GM23338 (cell line): ENCODE data around the gene SIRT4. TPM values are rescaled to one million over a fixed set of nuclear protein-coding genes. Genes with fewer than 3 reads are reported as not detected.

Experiments
- ATAC-seq: fragments of 200-7000 bp; cut with Tn5 transposase; 3 replicates; pipeline ENCODE4 v1.9.1; 2020
- DNase-seq: peaks from one replicate; pipeline ENCODE4 v3.0.0-alpha.2; 2015; ENCODE audit warnings: low spot score
- H2AFZ ChIP-seq: fragments of 200-600 bp; sonication (generic); 2 replicates; pipeline ENCODE4 v1.8.0; 2016; ENCODE audit warnings: antibody characterized with exemption, mild to moderate bottlenecking, moderate library complexity
- H3F3A ChIP-seq: fragments of 200-600 bp; sonication (generic); replicated peaks from 2 replicates; pipeline ENCODE4 v1.8.0; 2017; ENCODE audit warnings: antibody characterized with exemption, mixed run types, low read depth
- H3K27ac ChIP-seq: fragments of 200-600 bp; sonication (generic); 2 replicates; pipeline ENCODE4 v1.6.1; 2016; ENCODE audit warnings: low read depth
- H3K27me3 ChIP-seq: fragments of 200-600 bp; sonication (generic); 2 replicates; pipeline ENCODE4 v1.8.0; 2016; ENCODE audit warnings: mild to moderate bottlenecking, mixed run types, moderate library complexity; ENCODE audit not compliant: insufficient read depth
- H3K36me3 ChIP-seq: fragments of 200-600 bp; sonication (generic); 2 replicates; pipeline ENCODE4 v1.8.0; 2016; ENCODE audit warnings: mild to moderate bottlenecking; ENCODE audit not compliant: insufficient read depth
- H3K4me1 ChIP-seq: fragments of 200-600 bp; sonication (generic); 2 replicates; pipeline ENCODE4 v1.8.0; 2016; ENCODE audit warnings: mild to moderate bottlenecking, moderate library complexity; ENCODE audit not compliant: insufficient read depth
- H3K4me2 ChIP-seq: fragments of 200-600 bp; sonication (generic); 2 replicates; pipeline ENCODE4 v1.7.1; 2017; ENCODE audit warnings: mixed run types
- H3K4me3 ChIP-seq: fragments of 200-600 bp; sonication (generic); 2 replicates; pipeline ENCODE4 v1.6.1; 2016; ENCODE audit warnings: mixed run types
- H3K79me2 ChIP-seq: fragments of 200-600 bp; sonication (generic); replicated peaks from 2 replicates; pipeline ENCODE4 v1.8.0; 2017; ENCODE audit warnings: mild to moderate bottlenecking; ENCODE audit not compliant: insufficient read depth
- H3K9me2 ChIP-seq: fragments of 200-600 bp; sonication (generic); 2 replicates; pipeline ENCODE4 v1.8.0; 2017; ENCODE audit not compliant: insufficient read depth
- H4K20me1 ChIP-seq: fragments of 200-600 bp; sonication (generic); replicated peaks from 2 replicates; pipeline ENCODE4 v1.8.0; 2017; ENCODE audit warnings: mild to moderate bottlenecking; ENCODE audit not compliant: insufficient read depth
- H3K27ac Mint-ChIP-seq: 2 replicates; pipeline ENCODE4 v1.8.0; 2020; ENCODE audit warnings: inconsistent platforms, mild to moderate bottlenecking, moderate library complexity, mixed read lengths
- H3K27me3 Mint-ChIP-seq: 3 replicates; pipeline ENCODE4 v1.8.0; 2022; ENCODE audit warnings: low read depth, mild to moderate bottlenecking, moderate library complexity, mixed read lengths, inconsistent platforms; ENCODE audit not compliant: insufficient read depth, poor library complexity
- H3K36me3 Mint-ChIP-seq: 3 replicates; pipeline ENCODE4 v1.8.0; 2021; ENCODE audit warnings: low read depth, mild to moderate bottlenecking, inconsistent platforms, moderate library complexity, mixed read lengths
- H3K4me1 Mint-ChIP-seq: 3 replicates; pipeline ENCODE4 v1.8.0; 2020; ENCODE audit warnings: mild to moderate bottlenecking, inconsistent platforms, mixed read lengths
- H3K4me3 Mint-ChIP-seq: 3 replicates; pipeline ENCODE4 v1.8.0; 2021; ENCODE audit warnings: moderate library complexity, mild to moderate bottlenecking, inconsistent platforms, mixed read lengths
- H3K9me3 Mint-ChIP-seq: 3 replicates; pipeline ENCODE4 v1.8.0; 2020; ENCODE audit warnings: moderate library complexity, mild to moderate bottlenecking, inconsistent platforms, mixed read lengths
- CREB1 ChIP-seq: fragments of 250-450 bp; sonication (Bioruptor Pico); IDR thresholded peaks from 2 replicates; pipeline ENCODE4 v1.5.0; 2020; ENCODE audit warnings: low read depth, mild to moderate bottlenecking, moderate library complexity
- CTCF ChIP-seq, 2 experiments: fragments of 200-600 bp in 1 of 2; sonication (generic) in 1 of 2; conservative IDR thresholded peaks; 2 replicates each; pipeline versions ENCODE4 v1.5.1 to v1.6.1; 2016 to 2017; ENCODE audit warnings: antibody characterized with exemption in 2 of 2, low read depth in 2 of 2, mild to moderate bottlenecking in 2 of 2, moderate library complexity in 1 of 2
- ETS1 ChIP-seq: IDR thresholded peaks from 2 replicates; pipeline ENCODE4 v1.6.1; 2016; ENCODE audit warnings: antibody characterized with exemption
- EZH2 ChIP-seq: fragments of 200-600 bp; sonication (generic); IDR thresholded peaks from one replicate; pipeline ENCODE4 v1.8.0; 2017; ENCODE audit warnings: antibody characterized with exemption, mild to moderate bottlenecking, low read depth; ENCODE audit not compliant: unreplicated experiment
- EZH2phosphoT487 ChIP-seq: fragments of 200-600 bp; sonication (generic); IDR thresholded peaks from one replicate; pipeline ENCODE4 v1.8.1; 2018; ENCODE audit warnings: antibody characterized with exemption; ENCODE audit not compliant: unreplicated experiment
- JUNB ChIP-seq: IDR thresholded peaks from one replicate; pipeline ENCODE4 v1.6.1; 2016; ENCODE audit warnings: antibody characterized with exemption; ENCODE audit not compliant: unreplicated experiment
- NANOG ChIP-seq: IDR thresholded peaks from 2 replicates; pipeline ENCODE4 v1.6.1; 2016; ENCODE audit warnings: antibody characterized with exemption, borderline replicate concordance
- POLR2AphosphoS5 ChIP-seq: IDR thresholded peaks from 2 replicates; pipeline ENCODE4 v1.6.1; 2016; ENCODE audit warnings: antibody characterized with exemption, low read depth
- REST ChIP-seq: IDR thresholded peaks from one replicate; pipeline ENCODE4 v1.6.1; 2018; ENCODE audit warnings: antibody characterized with exemption; ENCODE audit not compliant: unreplicated experiment
- STAT1 ChIP-seq: IDR thresholded peaks from one replicate; pipeline ENCODE4 v1.6.1; 2016; ENCODE audit warnings: antibody characterized with exemption; ENCODE audit not compliant: unreplicated experiment
- ZNF114 ChIP-seq: fragments of 250-450 bp; sonication (Bioruptor Pico); IDR thresholded peaks from 2 replicates; pipeline ENCODE4 v1.5.0; 2020; ENCODE audit warnings: mild to moderate bottlenecking, moderate library complexity
- ZNF331 ChIP-seq: fragments of 250-450 bp; sonication (Bioruptor Pico); IDR thresholded peaks from 2 replicates; pipeline ENCODE4 v1.5.0; 2020; ENCODE audit warnings: low read depth, mild to moderate bottlenecking, moderate library complexity
- ZNF462 ChIP-seq: fragments of 250-450 bp; sonication (Bioruptor Pico); IDR thresholded peaks from 2 replicates; pipeline ENCODE4 v1.5.0; 2020; ENCODE audit warnings: mild to moderate bottlenecking, moderate library complexity
- polyA plus RNA-seq: library from polyadenylated mRNA; unstranded; fragments of >200 nt; fragmentation: Nextera tagmentation; extraction: Ambion mirVana; gene quantifications from 2 replicates; pipeline ENCODE4 v1.2.1, GENCODE V29; 2016
- total RNA-seq: library from RNA; depleted of rRNA; stranded (reverse); fragments of >200 nt; shearing (Covaris generic); gene quantifications from 2 replicates; pipeline ENCODE4 v1.2.3, GENCODE V29; 2014

The SIRT4 gene
- total and polyA plus RNA-seq, 2 experiments from 2014 or later, result 2.0 to 3.0 TPM

- 0 out of 2 replicates have a peak, but pooled peaks cover 19% of the 10 kb centered on the region for H3F3A ChIP-seq
- DNase-seq, result no peak
- H3K9me2 ChIP-seq, result no peaks in the 10 kb centered on the region
- no peak for ATAC-seq
- H3K27ac Mint-ChIP-seq, result no peak overlapping the region
- H3K27ac ChIP-seq, result 0 out of 2 replicates have a peak overlapping the region, but pooled peaks have one; percentile 39
- no peak overlapping the region for H3K4me3 ChIP-seq
- no peaks in the 10 kb centered on the region for H3K36me3 ChIP-seq
- H3K27me3 ChIP-seq, result no peaks in the 10 kb centered on the region
- peaks cover 78% of the 10 kb centered on the region for H3K79me2 ChIP-seq
- H3K4me3 Mint-ChIP-seq, result peak overlapping the region; percentile 11; the same call in 1 of the 3 replicates
- H3K4me2 ChIP-seq, result 0 out of 2 replicates have a peak overlapping the region, but pooled peaks have one; percentile 94
- peaks cover 14% of the 10 kb centered on the region for H3K27me3 Mint-ChIP-seq
- peaks cover 48% of the 10 kb centered on the region for H3K4me1 ChIP-seq
- peaks cover 2% of the 10 kb centered on the region; the same call in 1 of the 3 replicates for H3K36me3 Mint-ChIP-seq
- peaks cover 56% of the 10 kb centered on the region for H3K4me1 Mint-ChIP-seq
- no peaks in the 10 kb centered on the region for H3K9me3 Mint-ChIP-seq
- peaks cover 22% of the 10 kb centered on the region for H4K20me1 ChIP-seq
- no peak overlapping the region for H2AFZ ChIP-seq
- TF ChIP-seq CTCF (conservative IDR thresholded peaks at IDR 0.05; ENCODE audit: low read depth in 2 of 2) (no peak), ETS1 (no peak), STAT1 (no peak), EZH2phosphoT487 (no peak), EZH2 (no peak), POLR2AphosphoS5 (no peak), CREB1 (CRISPR knock-in tag) (no peak), REST (no peak), ZNF462 (no peak), ZNF114 (CRISPR knock-in tag) (no peak), NANOG (no peak), JUNB (no peak), ZNF331 (no peak)
Measured at GRCh38 chr12:120261951-120262851, 39.9 kb upstream of the SIRT4 start.
